ENCODE data around the gene LGR4. TPM values are rescaled to one million over a fixed set of nuclear protein-coding genes. Genes with fewer than 3 reads are reported as not detected.

Gene LGR4
- total RNA-seq, 1 donor from 2014 or later: 22.8 TPM

- peak; percentile 39 for ATAC-seq
Measured at GRCh38 chr11:27397624-27398399, 74.8 kb downstream of the LGR4 start.

GRCh38 chr11:27396259-27396839 is 76.2 kb downstream of the LGR4 start:
- no peak for ATAC-seq

- peak; percentile 56 for ATAC-seq
Measured at GRCh38 chr11:27395556-27396258, 76.9 kb downstream of the LGR4 start.

GRCh38 chr11:27394781-27395228 is 77.8 kb downstream of the LGR4 start:
- ATAC-seq: no peak

GRCh38 chr11:27392278-27393114 is 80.1 kb downstream of the LGR4 start:
- ATAC-seq: peak; percentile 51

- ATAC-seq: peak; percentile 33
Measured at GRCh38 chr11:27391331-27392015, 81.1 kb downstream of the LGR4 start.

- no peak for ATAC-seq
Measured at GRCh38 chr11:27390318-27391295, 82.0 kb downstream of the LGR4 start.

- ATAC-seq: no peak
Measured at GRCh38 chr11:27388869-27389268, 83.7 kb downstream of the LGR4 start.

GRCh38 chr11:27388001-27388400 is 84.6 kb downstream of the LGR4 start:
- ATAC-seq: no peak

GRCh38 chr11:27387362-27387761 is 85.2 kb downstream of the LGR4 start:
- ATAC-seq: no peak

GRCh38 chr11:27386181-27386845 is 86.3 kb downstream of the LGR4 start:
- no peak for ATAC-seq

GRCh38 chr11:27385245-27385644 is 87.3 kb downstream of the LGR4 start:
- no peak for ATAC-seq

- no peak for ATAC-seq
Measured at GRCh38 chr11:27384227-27384626, 88.4 kb downstream of the LGR4 start.

GRCh38 chr11:27383645-27384044 is 88.9 kb downstream of the LGR4 start:
- no peak for ATAC-seq

- no peak for ATAC-seq
Measured at GRCh38 chr11:27381238-27381666, 91.3 kb downstream of the LGR4 start.

- ATAC-seq: no peak
Measured at GRCh38 chr11:27380771-27381170, 91.8 kb downstream of the LGR4 start.

GRCh38 chr11:27379449-27379848 is 93.1 kb downstream of the LGR4 start:
- ATAC-seq: no peak

- no peak for ATAC-seq
Measured at GRCh38 chr11:27375370-27375769, 97.2 kb downstream of the LGR4 start.

- no peak for ATAC-seq
Measured at GRCh38 chr11:27373856-27374602, 98.6 kb downstream of the LGR4 start.
